H1 (cell line): ENCODE data around the gene BRD4. TPM values are rescaled to one million over a fixed set of nuclear protein-coding genes. Genes with fewer than 3 reads are reported as not detected.

Source experiments
- CTCF ChIA-PET: fragments of 300-600 bp; sonication (Branson Sonifier 250); formaldehyde crosslinking; loops from one replicate; lab custom pipeline; 2021; ENCODE audit not compliant: partially characterized antibody; lab: Charles Lee
- POLR2A ChIA-PET: fragments of 300-600 bp; sonication (Branson Sonifier 250); formaldehyde crosslinking; loops from one replicate; lab custom pipeline; 2021; ENCODE audit warnings: inconsistent platforms; ENCODE audit not compliant: partially characterized antibody; lab: Charles Lee
- DNase-seq, 2 experiments: peaks; one replicate each; pipeline versions ENCODE4 v3.0.0 to v3.0.0-alpha.2; 2010 to 2022; ENCODE audit warnings: low spot score in 2 of 2, low read depth in 1 of 2, mixed read lengths in 1 of 2
- FAIRE-seq: peaks from 2 replicates; lab custom pipeline; 2011; peaks lifted over from hg19 to GRCh38; lab: Jason Lieb, UNC
- H2AFZ ChIP-seq: 2 replicates; pipeline ENCODE4 v1.8.1; 2012; ENCODE audit warnings: low read length, inconsistent platforms
- H2AK5ac ChIP-seq: 2 replicates; pipeline ENCODE4 v1.6.1; 2013; ENCODE audit warnings: low read depth, low read length
- H2BK120ac ChIP-seq: replicated peaks from 2 replicates; pipeline ENCODE3; 2013; ENCODE audit warnings: low read depth, low read length, inconsistent platforms
- H2BK12ac ChIP-seq: 2 replicates; pipeline ENCODE4 v1.6.1; 2013; ENCODE audit warnings: low read depth, low read length
- H2BK15ac ChIP-seq: 2 replicates; pipeline ENCODE4 v1.6.1; 2013; ENCODE audit warnings: low read length
- H2BK20ac ChIP-seq: 2 replicates; pipeline ENCODE4 v1.6.1; 2013; ENCODE audit warnings: low read length
- H2BK5ac ChIP-seq: 2 replicates; pipeline ENCODE4 v1.6.1; 2013; ENCODE audit warnings: low read depth, low read length
- H3K14ac ChIP-seq: 2 replicates; pipeline ENCODE4 v1.6.1; 2013; ENCODE audit warnings: inconsistent platforms; ENCODE audit not compliant: insufficient read length
- H3K18ac ChIP-seq: 2 replicates; pipeline ENCODE4 v1.6.1; 2013; ENCODE audit warnings: low read length; ENCODE audit errors: extremely low read depth
- H3K23ac ChIP-seq: 2 replicates; pipeline ENCODE4 v1.6.1; 2013; ENCODE audit warnings: inconsistent platforms; ENCODE audit not compliant: insufficient read length
- H3K23me2 ChIP-seq: 2 replicates; pipeline ENCODE4 v1.6.1; 2013; ENCODE audit warnings: low read depth, low read length
- H3K27ac ChIP-seq: 2 replicates; pipeline ENCODE4 v1.6.1; 2011; ENCODE audit warnings: low read depth, low read length, inconsistent platforms
- H3K27me3 ChIP-seq, 4 experiments: replicated peaks in 1 of 4; 1 replicate in 1 of 4; 2 replicates in 3 of 4; pipeline versions ENCODE4 v1.6.1 to v1.8.1; 2011 to 2013; ENCODE audit warnings: low read length in 3 of 4, mild to moderate bottlenecking in 3 of 4, inconsistent platforms in 2 of 4, mixed read lengths in 2 of 4, moderate library complexity in 1 of 4; ENCODE audit not compliant: control insufficient read depth in 3 of 4, insufficient read depth in 3 of 4; ENCODE audit errors: extremely low read depth in 1 of 4
- H3K36me3 ChIP-seq, 4 experiments: 2 replicates each; pipeline versions ENCODE4 v1.6.1 to v1.8.1; 2011 to 2013; ENCODE audit warnings: mild to moderate bottlenecking in 4 of 4, low read length in 3 of 4, moderate library complexity in 2 of 4, control low read depth in 1 of 4, inconsistent platforms in 1 of 4; ENCODE audit not compliant: insufficient read depth in 4 of 4, control insufficient read depth in 2 of 4
- H3K4ac ChIP-seq: replicated peaks from 2 replicates; pipeline ENCODE3; 2013; ENCODE audit warnings: low read length, low read depth, mixed read lengths, inconsistent platforms; ENCODE audit not compliant: insufficient read length
- H3K4me1 ChIP-seq, 4 experiments: replicated peaks in 1 of 4; 1 replicate in 1 of 4; 2 replicates in 3 of 4; pipeline versions ENCODE4 v1.6.1 to v1.8.1; 2011 to 2013; ENCODE audit warnings: low read length in 3 of 4, inconsistent platforms in 2 of 4, mixed read lengths in 1 of 4; ENCODE audit not compliant: insufficient read depth in 4 of 4, control insufficient read depth in 3 of 4
- H3K4me2 ChIP-seq, 2 experiments: 2 replicates each; pipeline versions ENCODE4 v1.6.1 to v1.8.1; 2011 to 2013; ENCODE audit warnings: low read depth in 2 of 2, low read length in 2 of 2, control low read depth in 1 of 2, inconsistent platforms in 1 of 2, mild to moderate bottlenecking in 1 of 2; ENCODE audit not compliant: insufficient read depth in 1 of 2
- H3K4me3 ChIP-seq, 4 experiments: fragments of 200-600, 300-600 bp in 1 of 4; sonication (generic), shearing (Covaris generic), sonication (Bioruptor Twin) in 1 of 4; 2 replicates each; pipeline versions ENCODE4 v1.5.1 to v1.8.1; 2011 to 2016; ENCODE audit warnings: low read length in 4 of 4, low read depth in 3 of 4, control low read depth in 2 of 4, inconsistent platforms in 2 of 4, mild to moderate bottlenecking in 2 of 4, mixed read lengths in 1 of 4, moderate library complexity in 1 of 4; ENCODE audit not compliant: insufficient read depth in 2 of 4; ENCODE audit errors: extremely low read depth in 1 of 4
- H3K56ac ChIP-seq: replicated peaks from 2 replicates; pipeline ENCODE3; 2013; ENCODE audit warnings: low read depth, mild to moderate bottlenecking, mixed read lengths, low read length, inconsistent platforms; ENCODE audit not compliant: insufficient read length
- H3K79me1 ChIP-seq: 2 replicates; pipeline ENCODE4 v1.6.1; 2013; ENCODE audit warnings: low read depth, low read length, control low read depth
- H3K79me2 ChIP-seq, 2 experiments: 2 replicates each; pipeline versions ENCODE4 v1.6.1 to v1.8.1; 2012 to 2013; ENCODE audit warnings: low read length in 2 of 2, mild to moderate bottlenecking in 2 of 2, inconsistent platforms in 1 of 2; ENCODE audit not compliant: insufficient read depth in 2 of 2, control insufficient read depth in 1 of 2
- H3K9ac ChIP-seq, 4 experiments: replicated peaks in 1 of 4; 1 replicate in 1 of 4; 2 replicates in 3 of 4; pipeline versions ENCODE4 v1.6.1 to v1.8.1; 2011 to 2013; ENCODE audit warnings: low read depth in 3 of 4, low read length in 3 of 4, control low read depth in 2 of 4, mild to moderate bottlenecking in 2 of 4, moderate library complexity in 2 of 4, inconsistent platforms in 1 of 4; ENCODE audit errors: extremely low read depth in 1 of 4
- H3K9me3 ChIP-seq, 2 experiments: 2 replicates each; pipeline versions ENCODE4 v1.6.1 to v1.8.1; 2012 to 2013; ENCODE audit warnings: mild to moderate bottlenecking in 2 of 2, moderate library complexity in 2 of 2, control low read depth in 1 of 2, inconsistent platforms in 1 of 2, low read depth in 1 of 2, low read length in 1 of 2, mixed read lengths in 1 of 2; ENCODE audit not compliant: insufficient read depth in 2 of 2
- H4K20me1 ChIP-seq, 2 experiments: replicated peaks in 1 of 2; 2 replicates each; pipeline versions ENCODE3 to v1.8.1; 2011 to 2013; ENCODE audit warnings: inconsistent platforms in 2 of 2, low read length in 2 of 2, mild to moderate bottlenecking in 1 of 2; ENCODE audit not compliant: insufficient read depth in 2 of 2, control insufficient read depth in 1 of 2
- H4K5ac ChIP-seq: 2 replicates; pipeline ENCODE4 v1.6.1; 2013; ENCODE audit warnings: low read length, low read depth, mixed read lengths, inconsistent platforms; ENCODE audit not compliant: insufficient read length
- H4K8ac ChIP-seq: 2 replicates; pipeline ENCODE4 v1.8.0; 2013; ENCODE audit warnings: mild to moderate bottlenecking, moderate library complexity, low read length, inconsistent platforms; ENCODE audit not compliant: insufficient read depth; ENCODE audit errors: extremely low read depth
- H4K91ac ChIP-seq: replicated peaks from 2 replicates; pipeline ENCODE3; 2013; ENCODE audit warnings: low read length, mixed read lengths, inconsistent platforms; ENCODE audit not compliant: insufficient read length
- BACH1 ChIP-seq: IDR thresholded peaks from 2 replicates; pipeline ENCODE4 v1.6.1; 2012; ENCODE audit warnings: low read length, improper control_type of control experiment
- BRCA1 ChIP-seq: IDR thresholded peaks from 2 replicates; pipeline ENCODE4 v1.6.1; 2012; ENCODE audit warnings: low read depth, low read length, improper control_type of control experiment
- CREB1 ChIP-seq: IDR thresholded peaks from 2 replicates; pipeline ENCODE4 v1.6.1; 2012; ENCODE audit warnings: inconsistent platforms
- EP300 ChIP-seq, 2 experiments: IDR thresholded peaks; 1 replicate in 1 of 2; 2 replicates in 1 of 2; pipeline ENCODE4 v1.6.1; 2011 to 2012; ENCODE audit warnings: low read depth in 2 of 2, low read length in 2 of 2, mild to moderate bottlenecking in 2 of 2, borderline replicate concordance in 1 of 2, inconsistent platforms in 1 of 2, moderate library complexity in 1 of 2
- KDM4A ChIP-seq: IDR thresholded peaks from one replicate; pipeline ENCODE4 v1.7.1; 2012; ENCODE audit warnings: low read depth, mild to moderate bottlenecking, moderate library complexity, low read length, inconsistent platforms; ENCODE audit not compliant: severe bottlenecking
- PHF8 ChIP-seq: fragments of 200-600 bp; sonication (generic); conservative IDR thresholded peaks from 2 replicates; pipeline ENCODE4 v1.7.1; 2012; ENCODE audit warnings: low read depth, mild to moderate bottlenecking, inconsistent platforms, low read length, moderate library complexity
- POLR2A ChIP-seq, 2 experiments: IDR thresholded peaks; 1 replicate in 1 of 2; 2 replicates in 1 of 2; pipeline ENCODE4 v1.6.1; 2011; ENCODE audit warnings: low read depth in 2 of 2, low read length in 2 of 2, mild to moderate bottlenecking in 2 of 2; ENCODE audit errors: control extremely low read depth in 1 of 2
- POU5F1 ChIP-seq: IDR thresholded peaks from 2 replicates; pipeline ENCODE4 v1.6.1; 2011; ENCODE audit warnings: low read depth, mild to moderate bottlenecking, low read length, moderate library complexity
- SP2 ChIP-seq: IDR thresholded peaks from 2 replicates; pipeline ENCODE4 v1.6.1; 2012; ENCODE audit warnings: mild to moderate bottlenecking, low read length, inconsistent platforms
- TAF1 ChIP-seq: IDR thresholded peaks from 2 replicates; pipeline ENCODE4 v1.6.1; 2011; ENCODE audit warnings: mild to moderate bottlenecking, low read depth, low read length
- TAF7 ChIP-seq: optimal IDR thresholded peaks from 2 replicates; pipeline ENCODE3; 2011; ENCODE audit warnings: low read depth, mild to moderate bottlenecking, inconsistent platforms, low read length, moderate library complexity, borderline replicate concordance
- WGBS, 2 experiments: shearing (Covaris generic) in 1 of 2; methylation state at CpG; one replicate each; pipeline versions ENCODE4 v1.1.6 to v1.1.7; 2013 to 2015; ENCODE audit warnings: low lambda C conversion rate in 2 of 2, mixed read lengths in 2 of 2, inconsistent platforms in 1 of 2, low coverage in 1 of 2, missing lambda C conversion rate in 1 of 2; ENCODE audit not compliant: insufficient replicate concordance in 2 of 2, insufficient coverage in 1 of 2, insufficient read length in 1 of 2; ENCODE audit errors: extremely low coverage in 1 of 2, missing lambda C conversion rate in 1 of 2; 5-methylcytosine and 5-hydroxymethylcytosine counted together
- polyA plus RNA-seq, 7 experiments: library from polyadenylated mRNA; depleted of rRNA in 3 of 7; stranded (reverse) in 5 of 7; unstranded in 2 of 7; fragments of >200 nt in 5 of 7; fragments of 200-250 nt in 2 of 7; gene quantifications; 1 replicate in 5 of 7; 2 replicates in 1 of 7; 4 replicates in 1 of 7; pipeline versions ENCODE4 v1.2.1 to v1.2.3, GENCODE V29; 2011 to 2013; ENCODE audit warnings: missing spikeins in 2 of 7, mixed read lengths in 2 of 7
- total RNA-seq: library from RNA; stranded (reverse); fragmentation: NEBNext Ultra II Directional; extraction: Animal tissue kit (Norgen Biotek cat#: 25700); gene quantifications from 2 replicates; pipeline ENCODE4 v1.2.1, GENCODE V29; 2021
- TF ChIP-seq, protein P1 (sequence below): IDR thresholded peaks from 2 replicates; pipeline ENCODE4 v1.6.1; 2012; ENCODE audit warnings: low read length, inconsistent platforms

The BRD4 gene
- total and polyA plus RNA-seq, 2 of the 8 experiments (the other 6 are each of a cell fraction or from before 2014, with no cell fraction given): 14.1 to 146 TPM

DNA sequence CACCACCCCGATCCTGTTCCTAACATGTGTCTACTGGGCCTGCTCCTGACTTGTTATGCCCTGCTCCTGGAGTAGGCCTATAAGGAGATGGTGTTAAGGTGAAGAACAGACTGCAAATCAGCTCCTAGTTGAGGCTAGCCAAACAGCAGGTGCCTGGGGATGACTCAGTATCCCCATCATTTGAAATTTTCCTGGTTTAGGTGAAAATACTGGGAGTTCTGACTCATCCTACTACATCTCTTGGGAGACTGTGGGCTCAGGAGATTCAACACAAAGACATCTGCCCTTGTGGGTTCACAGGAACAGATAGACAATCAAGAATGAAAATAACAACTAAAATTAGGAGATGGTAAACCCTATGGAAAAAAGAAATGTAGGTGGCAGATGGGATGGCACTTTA is 41.2 kb downstream of the BRD4 start:
- no peak overlapping the region for H2BK5ac ChIP-seq
- H3K14ac ChIP-seq: no peak overlapping the region
- no peak overlapping the region for H3K27ac ChIP-seq
- H2BK15ac ChIP-seq: no peak overlapping the region
- H3K9ac ChIP-seq: no peak overlapping the region
- H2BK12ac ChIP-seq: no peak overlapping the region
- H3K23me2 ChIP-seq: no peaks in the 10 kb centered on the region
- no peak overlapping the region for H3K56ac ChIP-seq
- no peak overlapping the region for H2AK5ac ChIP-seq
- no peak for FAIRE-seq
- peaks cover 7 to 36% (median 19%) of the 10 kb centered on the region in 4 experiments for H3K4me1 ChIP-seq
- no peak overlapping the region for H4K5ac ChIP-seq
- H4K20me1 ChIP-seq: peaks cover 67 to 69% of the 10 kb centered on the region in 2 experiments
- peaks cover 36% of the 10 kb centered on the region for H3K79me1 ChIP-seq
- WGBS, 2 experiments: 100% methylated on average over 1 of the region's 1 CpG; no CpG with 5 or more reads in 1 of the 2 experiments
- H3K4me3 ChIP-seq: no peak overlapping the region
- no peaks in the 10 kb centered on the region for H3K9me3 ChIP-seq
- H3K36me3 ChIP-seq: no peaks in the 10 kb centered on the region
- H3K23ac ChIP-seq: no peak overlapping the region
- no peak overlapping the region for H2AFZ ChIP-seq
- POLR2A ChIA-PET: interaction anchor here (0.5 to 1.4 kb wide), 3 partner anchors 23 to 127 kb away, joined by 3 to 4 read pairs (median 3); partner anchors contain the start of gene AKAP8L
- no peak overlapping the region for H4K8ac ChIP-seq
- H4K91ac ChIP-seq: no peak overlapping the region
- peaks cover 78 to 99% of the 10 kb centered on the region in 2 experiments for H3K79me2 ChIP-seq
- no peak overlapping the region for H2BK20ac ChIP-seq
- no peak overlapping the region for H3K4me2 ChIP-seq
- no peak for TF ChIP-seq EP300 (IDR thresholded peaks at IDR 0.05; ENCODE audit: borderline replicate concordance in 1 of 2, low read depth in 2 of 2, low read length in 2 of 2)
- TF ChIP-seq BRCA1: no peak
- TF ChIP-seq POLR2A (IDR thresholded peaks at IDR 0.05; ENCODE audit: control extremely low read depth in 1 of 2, low read depth in 2 of 2, low read length in 2 of 2): no peak
- TF ChIP-seq POU5F1: no peak
- no peak for TF ChIP-seq KDM4A
- TF ChIP-seq TAF7: no peak
- TF ChIP-seq SP2: no peak
- TF ChIP-seq TAF1: no peak
- TF ChIP-seq, protein P1, sequence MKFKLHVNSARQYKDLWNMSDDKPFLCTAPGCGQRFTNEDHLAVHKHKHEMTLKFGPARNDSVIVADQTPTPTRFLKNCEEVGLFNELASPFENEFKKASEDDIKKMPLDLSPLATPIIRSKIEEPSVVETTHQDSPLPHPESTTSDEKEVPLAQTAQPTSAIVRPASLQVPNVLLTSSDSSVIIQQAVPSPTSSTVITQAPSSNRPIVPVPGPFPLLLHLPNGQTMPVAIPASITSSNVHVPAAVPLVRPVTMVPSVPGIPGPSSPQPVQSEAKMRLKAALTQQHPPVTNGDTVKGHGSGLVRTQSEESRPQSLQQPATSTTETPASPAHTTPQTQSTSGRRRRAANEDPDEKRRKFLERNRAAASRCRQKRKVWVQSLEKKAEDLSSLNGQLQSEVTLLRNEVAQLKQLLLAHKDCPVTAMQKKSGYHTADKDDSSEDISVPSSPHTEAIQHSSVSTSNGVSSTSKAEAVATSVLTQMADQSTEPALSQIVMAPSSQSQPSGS: no peak
- no peak for TF ChIP-seq PHF8
- TF ChIP-seq CREB1: no peak
- no peak for TF ChIP-seq BACH1
- DNase-seq: no peak
- no peak overlapping the region for H3K18ac ChIP-seq
- no peak overlapping the region for H2BK120ac ChIP-seq
- CTCF ChIA-PET: interaction anchor here (0.9 to 1.4 kb wide), 2 partner anchors 8 to 120 kb away, joined by 3 to 5 read pairs; no protein-coding TSS in a partner anchor
- no peak overlapping the region for H3K4ac ChIP-seq
- H3K27me3 ChIP-seq: no peaks in the 10 kb centered on the region
